Measurements from ENCODE around the gene NEXN.
"Not testable (repeated sequence)": the region's sequence is repeated elsewhere in the genome, so short reads cannot be mapped to it uniquely, and the experiment has no call there.

Gene NEXN

GRCh38 chr1:77970192-77970591 is 81.8 kb downstream of the NEXN start:
- no peak for DNase-seq

GRCh38 chr1:77972080-77972479 is 83.7 kb downstream of the NEXN start:
- DNase-seq: no peak

- no peak for DNase-seq
Observed at GRCh38 chr1:77975386-77975785, 87.0 kb downstream of the NEXN start.

GRCh38 chr1:77975907-77976306 is 87.5 kb downstream of the NEXN start:
- DNase-seq: no peak

GRCh38 chr1:77976433-77977076 is 88.1 kb downstream of the NEXN start:
- DNase-seq: no peak

- DNase-seq: no peak
Observed at GRCh38 chr1:77977989-77978292, 89.5 kb downstream of the NEXN start.

GRCh38 chr1:77978293-77978968 is 90.0 kb downstream of the NEXN start:
- DNase-seq: no peak

GRCh38 chr1:77978969-77979876 is 90.8 kb downstream of the NEXN start, which contains the start of gene FUBP1:
Gene FUBP1 (minus strand): TSS chr1:77979072. CDS start chr1:77979004, 68 bp downstream.
- peak; percentile 27 for DNase-seq

GRCh38 chr1:77983352-77983996 is 95.0 kb downstream of the NEXN start:
- not testable (repeated sequence) for DNase-seq

- no peak for DNase-seq
Observed at GRCh38 chr1:77983997-77984355, 95.6 kb downstream of the NEXN start.

GRCh38 chr1:77984629-77985028 is 96.2 kb downstream of the NEXN start:
- no peak for DNase-seq

GRCh38 chr1:77986810-77987209 is 98.4 kb downstream of the NEXN start:
- no peak for DNase-seq

GRCh38 chr1:77987919-77988318 is 99.5 kb downstream of the NEXN start:
- no peak for DNase-seq

GRCh38 chr1:77989744-77990143 is 101.3 kb downstream of the NEXN start:
- no peak for DNase-seq

- DNase-seq: no peak
Observed at GRCh38 chr1:77990629-77991204, 102.3 kb downstream of the NEXN start.

GRCh38 chr1:77991638-77992037 is 103.2 kb downstream of the NEXN start:
- no peak for DNase-seq
